Muscle of leg (tissue), 11 donors: ENCODE data around the gene CCDC188. TPM values are rescaled to one million over a fixed set of nuclear protein-coding genes. Genes with fewer than 3 reads are reported as not detected.

Source experiments
- DNase-seq: peaks from one replicate; pipeline ENCODE4 v3.0.0; 2013
- H3K27ac ChIP-seq: one replicate; pipeline ENCODE4 v1.5.1; 2013; ENCODE audit warnings: mild to moderate bottlenecking, low read length, control low read depth
- H3K27me3 ChIP-seq: one replicate; pipeline ENCODE4 v1.6.1; 2013; ENCODE audit warnings: low read length; ENCODE audit not compliant: control insufficient read depth, insufficient read depth
- H3K36me3 ChIP-seq: one replicate; pipeline ENCODE4 v1.6.1; 2013; ENCODE audit warnings: low read length; ENCODE audit not compliant: control insufficient read depth, insufficient read depth
- H3K4me1 ChIP-seq: one replicate; pipeline ENCODE4 v1.6.1; 2013; ENCODE audit warnings: low read length; ENCODE audit not compliant: control insufficient read depth, insufficient read depth
- H3K4me3 ChIP-seq: one replicate; pipeline ENCODE4 v1.5.1; 2013; ENCODE audit warnings: low read length, control low read depth
- H3K9me3 ChIP-seq: replicated peaks from 2 replicates; pipeline ENCODE4 v1.6.1; 2013; ENCODE audit warnings: low read depth, low read length; ENCODE audit not compliant: control insufficient read depth
- WGBS: methylation state at CpG from one replicate; pipeline ENCODE4 v1.1.5; 2013; ENCODE audit warnings: missing lambda C conversion rate; ENCODE audit not compliant: insufficient coverage; 5-methylcytosine and 5-hydroxymethylcytosine counted together
- polyA plus RNA-seq, 8 donors: library from polyadenylated mRNA; unstranded; fragments of 120-200 nt; gene quantifications; one replicate each; pipeline versions ENCODE4 v1.2.1 to v1.2.3, GENCODE V29; 2013; ENCODE audit warnings: inconsistent platforms in 1 of 8, low replicate concordance in 1 of 8; ENCODE audit not compliant: insufficient read length in 8 of 8, insufficient read depth in 1 of 8
- total RNA-seq: library from RNA; stranded (reverse); fragments of 120-200 nt; gene quantifications from one replicate; pipeline ENCODE4 v1.2.4, GENCODE V29; 2013

The CCDC188 gene
- total and polyA plus RNA-seq, 9 donors: 0.84 to 2.8 (median 1.5) TPM

- WGBS: 85% methylated on average over 15 of the region's 26 CpGs
- no peak overlapping the region for H3K4me3 ChIP-seq
- peaks cover 36% of the 10 kb centered on the region for H3K4me1 ChIP-seq
- peaks cover 77% of the 10 kb centered on the region for H3K36me3 ChIP-seq
- no peak for DNase-seq
- no peaks in the 10 kb centered on the region for H3K27me3 ChIP-seq
- H3K27ac ChIP-seq: no peak overlapping the region
- H3K9me3 ChIP-seq: no peaks in the 10 kb centered on the region
Observed at GRCh38 chr22:20112623-20113511, 38.0 kb downstream of the CCDC188 start.

- H3K36me3 ChIP-seq: peaks cover 87% of the 10 kb centered on the region
- peak; percentile 29 for DNase-seq
Observed at GRCh38 chr22:20111689-20112622, 38.9 kb downstream of the CCDC188 start.

GRCh38 chr22:20111045-20111688 lies 39.7 kb downstream of the CCDC188 start:
- whole genome bisulfite sequencing: 60% methylated on average over 10 of the region's 14 CpGs
- no peak for DNase-seq
- Histone ChIP-seq H3K4me1 (peaks cover 40% of the 10 kb centered on the region), H3K27me3 (no peaks in the 10 kb centered on the region), H3K4me3 (no peak overlapping the region), H3K27ac (no peak overlapping the region), H3K36me3 (peaks cover 94% of the 10 kb centered on the region), H3K9me3 (no peaks in the 10 kb centered on the region)

More at GRCh38 chr22:20111689-20112622, 38.9 kb downstream of the CCDC188 start:
- H3K4me1 ChIP-seq: peaks cover 38% of the 10 kb centered on the region
- no peaks in the 10 kb centered on the region for H3K27me3 ChIP-seq
- no peak overlapping the region for H3K4me3 ChIP-seq
- 72% methylated on average over 4 of the region's 7 CpGs for WGBS
- peak overlapping the region; percentile 20 for H3K27ac ChIP-seq
- H3K9me3 ChIP-seq: no peaks in the 10 kb centered on the region

- Histone ChIP-seq H3K9me3 (no peaks in the 10 kb centered on the region), H3K27ac (no peak overlapping the region), H3K36me3 (peaks cover 98% of the 10 kb centered on the region), H3K4me3 (no peak overlapping the region), H3K27me3 (no peaks in the 10 kb centered on the region), H3K4me1 (peaks cover 40% of the 10 kb centered on the region)
- DNase-seq: no peak
- WGBS: 77% methylated on average over 5 of the region's 9 CpGs
Observed at GRCh38 chr22:20110359-20110985, 40.4 kb downstream of the CCDC188 start.

- 81% methylated on average over 23 of the region's 23 CpGs for WGBS
- Histone ChIP-seq H3K27me3 (no peaks in the 10 kb centered on the region), H3K36me3 (peaks cover 98% of the 10 kb centered on the region), H3K9me3 (no peaks in the 10 kb centered on the region), H3K27ac (no peak overlapping the region), H3K4me1 (peaks cover 32% of the 10 kb centered on the region), H3K4me3 (no peak overlapping the region)
- no peak for DNase-seq
Observed at GRCh38 chr22:20109411-20110358, 41.2 kb downstream of the CCDC188 start.

- Histone ChIP-seq H3K4me3 (no peak overlapping the region), H3K9me3 (no peaks in the 10 kb centered on the region), H3K27me3 (no peaks in the 10 kb centered on the region), H3K36me3 (peaks cover 95% of the 10 kb centered on the region), H3K4me1 (peaks cover 29% of the 10 kb centered on the region), H3K27ac (no peak overlapping the region)
- DNase-seq: no peak
- 85% methylated on average over 11 of the region's 12 CpGs for WGBS
Observed at GRCh38 chr22:20108757-20109230, 42.1 kb downstream of the CCDC188 start.

- 65% methylated on average over 8 of the region's 13 CpGs for WGBS
- Histone ChIP-seq H3K4me1 (peaks cover 29% of the 10 kb centered on the region), H3K36me3 (peaks cover 91% of the 10 kb centered on the region), H3K4me3 (no peak overlapping the region), H3K27ac (no peak overlapping the region), H3K9me3 (no peaks in the 10 kb centered on the region), H3K27me3 (no peaks in the 10 kb centered on the region)
- no peak for DNase-seq
Observed at GRCh38 chr22:20107951-20108756, 42.7 kb downstream of the CCDC188 start.

- no peaks in the 10 kb centered on the region for H3K27me3 ChIP-seq
- peaks cover 29% of the 10 kb centered on the region for H3K4me1 ChIP-seq
- H3K4me3 ChIP-seq: no peak overlapping the region
- no peaks in the 10 kb centered on the region for H3K9me3 ChIP-seq
- no peak overlapping the region for H3K27ac ChIP-seq
- DNase-seq: no peak
- WGBS: 93% methylated on average over 6 of the region's 7 CpGs
- peaks cover 86% of the 10 kb centered on the region for H3K36me3 ChIP-seq
Observed at GRCh38 chr22:20107471-20107901, 43.4 kb downstream of the CCDC188 start.
